AG09309 (cell line): ENCODE results near the gene WDR76.

Source experiments
- DNase-seq: peaks from one replicate; pipeline ENCODE4 v3.0.0-alpha.2; 2010; ENCODE audit warnings: low read depth
- H3K4me3 ChIP-seq: 2 replicates; pipeline ENCODE4 v1.5.1; 2011; ENCODE audit warnings: mild to moderate bottlenecking, low read depth, low read length, moderate library complexity; ENCODE audit not compliant: control insufficient read depth
- TF ChIP-seq, protein P1 (sequence below): IDR thresholded peaks from 2 replicates; pipeline ENCODE4 v1.5.1; 2011; ENCODE audit warnings: mild to moderate bottlenecking, low read depth, low read length, inconsistent platforms; ENCODE audit not compliant: insufficient read depth, control insufficient read depth; ENCODE audit errors: missing control alignments

Gene WDR76

GRCh38 chr15:43912208-43912607, 85.4 kb downstream of the WDR76 start:
- DNase-seq = no peak
- no peak overlapping the region for H3K4me3 ChIP-seq
- TF ChIP-seq, protein P1, sequence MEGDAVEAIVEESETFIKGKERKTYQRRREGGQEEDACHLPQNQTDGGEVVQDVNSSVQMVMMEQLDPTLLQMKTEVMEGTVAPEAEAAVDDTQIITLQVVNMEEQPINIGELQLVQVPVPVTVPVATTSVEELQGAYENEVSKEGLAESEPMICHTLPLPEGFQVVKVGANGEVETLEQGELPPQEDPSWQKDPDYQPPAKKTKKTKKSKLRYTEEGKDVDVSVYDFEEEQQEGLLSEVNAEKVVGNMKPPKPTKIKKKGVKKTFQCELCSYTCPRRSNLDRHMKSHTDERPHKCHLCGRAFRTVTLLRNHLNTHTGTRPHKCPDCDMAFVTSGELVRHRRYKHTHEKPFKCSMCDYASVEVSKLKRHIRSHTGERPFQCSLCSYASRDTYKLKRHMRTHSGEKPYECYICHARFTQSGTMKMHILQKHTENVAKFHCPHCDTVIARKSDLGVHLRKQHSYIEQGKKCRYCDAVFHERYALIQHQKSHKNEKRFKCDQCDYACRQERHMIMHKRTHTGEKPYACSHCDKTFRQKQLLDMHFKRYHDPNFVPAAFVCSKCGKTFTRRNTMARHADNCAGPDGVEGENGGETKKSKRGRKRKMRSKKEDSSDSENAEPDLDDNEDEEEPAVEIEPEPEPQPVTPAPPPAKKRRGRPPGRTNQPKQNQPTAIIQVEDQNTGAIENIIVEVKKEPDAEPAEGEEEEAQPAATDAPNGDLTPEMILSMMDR = no peak

DNA sequence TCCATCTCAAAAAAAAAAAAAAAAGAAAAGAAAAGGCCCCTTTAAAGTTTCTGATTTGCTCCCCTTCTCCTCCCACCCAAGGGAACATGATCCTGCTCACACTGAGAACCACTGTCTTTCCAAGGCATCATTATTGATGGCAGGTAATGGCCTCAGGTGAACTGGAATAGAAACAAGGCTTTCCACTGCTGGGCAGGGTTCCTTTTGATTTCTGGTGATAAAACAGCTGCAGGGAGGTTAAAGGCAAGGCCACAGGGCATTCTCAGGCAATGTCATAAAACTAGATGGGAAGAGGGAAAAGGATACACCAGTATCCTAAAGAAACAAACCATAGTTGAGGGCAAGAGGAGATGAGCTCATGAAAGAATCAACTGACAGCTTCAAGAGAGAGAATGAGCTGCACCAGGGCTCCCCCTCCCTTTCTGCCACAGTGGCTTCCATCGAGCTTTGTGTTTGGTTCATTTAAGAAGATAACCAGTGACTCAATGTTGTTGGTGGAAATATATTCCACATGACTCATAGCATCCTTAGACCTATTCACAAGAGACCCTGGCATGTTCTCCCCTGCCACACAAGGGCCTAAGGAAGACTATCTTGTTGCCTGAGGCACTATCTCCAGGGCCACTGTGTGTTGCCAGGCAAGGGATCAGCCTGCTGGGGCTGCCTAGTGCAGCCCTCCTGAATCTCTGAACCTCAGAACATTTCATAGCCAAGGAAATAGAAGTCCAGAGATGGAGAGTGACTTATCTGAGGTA, 86.4 kb downstream of the WDR76 start:
- no peak overlapping the region for H3K4me3 ChIP-seq
- TF ChIP-seq, protein P1 = no peak
- peak; percentile 92 for DNase-seq

- no peak for DNase-seq
- no peak overlapping the region for H3K4me3 ChIP-seq
- TF ChIP-seq, protein P1 = no peak
Measured at GRCh38 chr15:43913941-43914340, 87.1 kb downstream of the WDR76 start.

DNA sequence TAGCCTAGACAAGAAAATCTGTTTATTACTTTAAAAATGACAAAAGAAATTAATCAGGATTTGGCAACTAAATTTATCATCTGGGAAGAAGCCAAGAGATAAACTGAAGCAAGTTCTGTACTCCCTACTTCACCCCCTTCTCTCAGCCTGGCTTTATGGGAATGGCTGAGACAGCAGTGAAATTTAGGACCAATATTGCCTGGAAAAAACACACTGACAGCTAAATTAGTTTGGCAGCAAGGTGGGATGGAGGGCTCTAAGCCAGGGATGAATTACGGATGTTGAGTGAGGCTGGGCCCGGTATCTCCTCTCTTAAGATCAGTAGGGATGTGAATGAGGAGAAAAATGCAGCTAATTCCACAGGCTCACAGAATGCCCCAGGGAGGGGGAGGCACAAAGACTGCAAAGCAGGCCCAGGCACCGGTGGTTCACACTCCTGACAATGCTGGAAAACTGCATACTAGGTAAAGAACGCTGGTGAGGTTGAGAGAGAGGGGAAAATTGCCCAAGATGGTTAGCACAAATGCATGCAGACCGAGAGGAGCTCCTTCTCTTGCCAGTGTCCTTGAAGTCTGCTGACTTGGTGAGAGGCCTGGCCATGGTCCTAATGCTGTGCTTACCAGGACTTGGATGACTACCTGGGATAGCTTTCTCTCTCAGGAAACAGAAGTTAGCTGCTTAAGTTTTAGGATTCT, 89.0 kb downstream of the WDR76 start:
- no peak for DNase-seq
- TF ChIP-seq, protein P1 = no peak
- H3K4me3 ChIP-seq = no peak overlapping the region

- TF ChIP-seq, protein P1 = no peak
- H3K4me3 ChIP-seq = no peak overlapping the region
- DNase-seq = no peak
Measured at GRCh38 chr15:43916326-43916660, 89.5 kb downstream of the WDR76 start.
